Stimulated activated CD8-positive, alpha-beta memory T cell treated with anti-CD3 and anti-CD28 coated beads, Interleukin-4, amount 100 ng/mL, for 1 hour (primary cell): ENCODE measurements around the gene CRLF3.
"Not testable (repeated sequence)": the region's sequence is repeated elsewhere in the genome, so short reads cannot be mapped to it uniquely, and the experiment has no call there.

Source experiments
- DNase-seq, 2 donors: peaks; one replicate each; pipeline ENCODE4 v3.0.0-alpha.2; 2020; ENCODE audit warnings: low read depth in 2 of 2, low spot score in 1 of 2

Gene CRLF3, protein sequence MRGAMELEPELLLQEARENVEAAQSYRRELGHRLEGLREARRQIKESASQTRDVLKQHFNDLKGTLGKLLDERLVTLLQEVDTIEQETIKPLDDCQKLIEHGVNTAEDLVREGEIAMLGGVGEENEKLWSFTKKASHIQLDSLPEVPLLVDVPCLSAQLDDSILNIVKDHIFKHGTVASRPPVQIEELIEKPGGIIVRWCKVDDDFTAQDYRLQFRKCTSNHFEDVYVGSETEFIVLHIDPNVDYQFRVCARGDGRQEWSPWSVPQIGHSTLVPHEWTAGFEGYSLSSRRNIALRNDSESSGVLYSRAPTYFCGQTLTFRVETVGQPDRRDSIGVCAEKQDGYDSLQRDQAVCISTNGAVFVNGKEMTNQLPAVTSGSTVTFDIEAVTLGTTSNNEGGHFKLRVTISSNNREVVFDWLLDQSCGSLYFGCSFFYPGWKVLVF

GRCh38 chr17:30824356-30825145 lies at the start of gene CRLF3:
Gene CRLF3, minus strand, starts transcription at chr17:30824692. Its CDS starts 41 bp downstream, at chr17:30824651.
- peak; percentile 61 to 76 for DNase-seq

- no peak for DNase-seq
Measured at GRCh38 chr17:30869005-30869404, 44.5 kb upstream of the CRLF3 start.

DNA sequence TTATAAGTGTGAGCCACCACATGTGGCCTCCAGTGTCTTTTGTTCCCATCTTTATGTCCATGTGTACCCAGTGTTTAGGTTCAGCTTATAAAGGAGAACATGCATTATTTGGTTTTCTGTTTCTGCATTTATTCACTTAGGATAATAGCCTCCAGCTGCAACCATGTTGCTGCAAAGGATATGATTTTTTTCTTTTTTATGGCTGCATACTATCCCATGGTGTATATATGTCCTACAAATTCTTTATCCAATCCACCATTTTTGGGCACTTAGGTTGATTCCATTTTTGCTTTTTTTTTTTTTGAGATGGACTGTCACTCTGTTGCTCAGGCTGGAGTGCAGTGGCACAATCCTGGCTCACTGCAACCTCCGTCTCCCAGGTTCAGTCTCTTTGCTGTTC lies 40.1 kb upstream of the CRLF3 start:
- DNase-seq, result no peak

DNA sequence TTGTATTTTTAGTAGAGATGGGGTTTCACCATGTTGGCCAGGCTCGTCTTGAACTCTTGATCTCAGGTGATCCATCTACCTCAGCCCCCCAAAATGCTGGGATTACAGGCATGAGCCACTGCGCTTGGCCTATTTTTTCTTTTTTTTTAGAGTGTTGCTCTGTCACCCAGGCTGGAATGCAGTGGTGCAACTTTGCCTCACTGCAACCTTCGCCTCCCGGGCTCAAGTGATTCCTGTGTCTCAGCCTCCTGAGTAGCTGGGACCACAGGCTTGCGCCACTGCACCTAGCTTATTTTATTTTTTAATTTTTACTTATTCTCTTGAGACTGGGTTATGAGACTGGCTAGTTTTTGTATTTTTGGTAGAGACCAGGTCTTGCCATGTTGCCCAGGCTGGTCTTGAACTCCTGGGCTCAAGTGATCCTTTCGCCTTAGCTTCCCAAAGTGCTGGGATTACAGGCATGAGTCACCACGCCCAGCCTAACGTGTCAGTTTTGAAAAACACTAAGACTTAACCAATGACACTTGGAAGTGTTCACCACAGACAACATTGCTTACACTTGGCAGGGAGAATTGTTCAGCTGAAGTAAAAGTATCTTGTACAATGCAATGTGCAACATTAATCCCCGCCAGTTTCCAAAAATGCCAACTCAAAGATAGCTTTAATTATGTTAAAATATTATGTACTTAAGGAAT lies 34.2 kb upstream of the CRLF3 start:
- no peak for DNase-seq

DNA sequence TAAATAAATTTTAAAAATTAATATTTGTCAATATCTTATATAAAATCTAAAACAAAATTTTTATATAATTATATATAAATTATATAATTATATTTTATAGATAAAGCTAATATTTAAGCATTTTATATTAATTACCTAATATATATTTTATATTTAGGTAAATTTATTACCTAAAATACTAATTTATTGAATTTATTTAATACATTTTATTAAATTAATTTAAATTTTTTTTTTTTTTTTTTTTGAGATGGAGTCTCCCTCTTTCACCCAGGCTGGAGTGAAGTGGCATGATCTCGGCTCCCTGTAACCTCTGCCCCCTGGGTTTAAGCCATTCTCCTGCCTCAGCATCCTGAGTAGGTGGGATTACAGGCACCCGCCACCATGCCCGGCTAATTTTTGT lies 29.7 kb upstream of the CRLF3 start:
- no peak for DNase-seq

DNA sequence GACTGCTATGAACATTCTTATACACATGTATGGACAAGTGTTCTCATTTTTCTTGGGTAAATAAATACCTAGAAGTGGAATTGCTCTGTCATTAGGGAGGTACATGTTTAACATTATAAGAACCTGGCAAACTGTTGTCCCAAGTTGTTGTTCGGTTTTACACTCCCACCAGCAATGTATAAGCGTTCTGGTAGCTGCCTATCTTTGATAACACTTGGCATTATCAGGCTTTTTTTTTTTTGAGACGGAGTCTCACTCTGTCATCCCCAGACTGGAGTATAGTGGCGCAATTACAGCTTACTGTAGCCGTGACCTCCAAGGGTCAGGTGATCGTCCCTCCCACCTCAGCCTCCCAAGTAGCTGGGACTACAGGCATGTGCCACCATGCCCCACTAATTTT lies 23.5 kb upstream of the CRLF3 start:
- no peak for DNase-seq

DNA sequence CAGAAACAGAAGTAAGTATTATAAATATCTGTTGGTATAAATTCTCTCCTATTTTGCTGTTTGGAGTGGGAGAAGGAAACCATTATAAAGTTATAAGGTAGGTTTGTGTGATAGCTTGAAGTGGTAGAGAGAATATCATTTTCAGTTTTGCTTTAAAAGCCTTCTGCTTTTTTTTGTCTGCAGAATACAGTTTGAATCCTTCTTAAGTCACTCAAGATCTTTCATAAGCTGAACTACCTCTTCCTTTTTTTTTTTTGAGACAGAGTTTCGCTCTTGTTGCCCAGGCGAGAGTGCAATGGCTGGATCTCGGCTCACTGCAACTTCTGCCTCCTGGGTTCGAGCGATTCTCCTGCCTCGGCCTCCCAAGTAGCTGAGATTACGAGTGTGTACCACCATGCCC lies 16.3 kb upstream of the CRLF3 start:
- no peak for DNase-seq

- DNase-seq, result no peak
Measured at GRCh38 chr17:30838202-30838807, 13.8 kb upstream of the CRLF3 start.

- DNase-seq, result no peak
Measured at GRCh38 chr17:30832438-30833124, 8.1 kb upstream of the CRLF3 start.

GRCh38 chr17:30831663-30832437 lies 7.4 kb upstream of the CRLF3 start, which contains the start of gene ATAD5:
Gene ATAD5, plus strand, starts transcription at chr17:30831966. Its CDS starts 382 bp downstream, at chr17:30832348.
- DNase-seq, result peak; percentile 74 to 75

- DNase-seq, result no peak
Measured at GRCh38 chr17:30831257-30831656, 6.8 kb upstream of the CRLF3 start.

DNA sequence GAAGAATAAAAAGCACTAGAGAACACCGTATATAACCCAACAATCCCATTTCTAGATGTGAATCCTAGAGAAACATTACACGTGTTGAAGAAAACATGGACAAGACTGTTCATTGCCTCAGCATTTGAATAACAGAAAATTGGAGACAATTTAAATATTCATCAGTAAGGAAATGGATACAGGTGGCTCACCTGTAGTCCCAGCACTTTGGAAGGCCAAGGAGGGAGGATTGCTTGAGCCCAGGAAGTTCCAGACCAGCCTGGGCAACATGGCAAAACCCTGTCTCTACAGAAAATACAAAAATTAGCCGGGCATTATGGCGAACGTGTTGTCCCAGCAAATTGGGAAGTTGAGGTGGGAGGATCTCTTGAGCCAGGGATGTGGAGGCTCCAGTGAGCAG lies 4.5 kb upstream of the CRLF3 start:
- DNase-seq, result no peak

GRCh38 chr17:30827082-30827481 lies 2.6 kb upstream of the CRLF3 start:
- DNase-seq, result no peak

GRCh38 chr17:30824002-30824355 lies 513 bp downstream of the CRLF3 start:
- no peak for DNase-seq

GRCh38 chr17:30823421-30823820 lies 1.1 kb downstream of the CRLF3 start:
- DNase-seq, result no peak

GRCh38 chr17:30822919-30823318 lies 1.6 kb downstream of the CRLF3 start:
- DNase-seq, result not testable (repeated sequence)

- no peak for DNase-seq
Measured at GRCh38 chr17:30821871-30822723, 2.4 kb downstream of the CRLF3 start.

GRCh38 chr17:30819971-30820705 lies 4.4 kb downstream of the CRLF3 start:
- DNase-seq, result no peak
